Skeletal muscle cell (primary cell): ENCODE results near the gene KDM2B.

Source experiments
- DNase-seq: peaks from one replicate; pipeline ENCODE4 v3.0.0-alpha.2; 2010; ENCODE audit warnings: low read depth
- H3K4me3 ChIP-seq: 2 replicates; pipeline ENCODE4 v1.5.1; 2011; ENCODE audit warnings: low read depth, mild to moderate bottlenecking, control low read depth, low read length, moderate library complexity

KDM2B gene

GRCh38 chr12:121568971-121569751 is 11.7 kb downstream of the KDM2B start:
- DNase-seq: no peak
- H3K4me3 ChIP-seq: no peak overlapping the region

GRCh38 chr12:121568518-121568917 is 12.3 kb downstream of the KDM2B start:
- no peak for DNase-seq
- no peak overlapping the region for H3K4me3 ChIP-seq

- no peak for DNase-seq
- H3K4me3 ChIP-seq: no peak overlapping the region
Observed at GRCh38 chr12:121565076-121565475, 15.7 kb downstream of the KDM2B start.

GRCh38 chr12:121562488-121562887 is 18.3 kb downstream of the KDM2B start:
- no peak overlapping the region for H3K4me3 ChIP-seq
- no peak for DNase-seq

- no peak overlapping the region for H3K4me3 ChIP-seq
- DNase-seq: no peak
Observed at GRCh38 chr12:121561009-121561395, 19.8 kb downstream of the KDM2B start.

- no peak overlapping the region for H3K4me3 ChIP-seq
- DNase-seq: no peak
Observed at GRCh38 chr12:121560392-121561008, 20.3 kb downstream of the KDM2B start.

- H3K4me3 ChIP-seq: no peak overlapping the region
- DNase-seq: no peak
Observed at GRCh38 chr12:121558956-121559355, 21.9 kb downstream of the KDM2B start.

- no peak overlapping the region for H3K4me3 ChIP-seq
- DNase-seq: no peak
Observed at GRCh38 chr12:121550974-121551634, 29.7 kb downstream of the KDM2B start.

GRCh38 chr12:121549075-121549474 is 31.7 kb downstream of the KDM2B start:
- no peak overlapping the region for H3K4me3 ChIP-seq
- DNase-seq: no peak

GRCh38 chr12:121545480-121545879 is 35.3 kb downstream of the KDM2B start:
- no peak overlapping the region for H3K4me3 ChIP-seq
- no peak for DNase-seq

- DNase-seq: no peak
- H3K4me3 ChIP-seq: no peak overlapping the region
Observed at GRCh38 chr12:121543786-121544185, 37.0 kb downstream of the KDM2B start.

- no peak overlapping the region for H3K4me3 ChIP-seq
- DNase-seq: no peak
Observed at GRCh38 chr12:121539908-121540307, 40.9 kb downstream of the KDM2B start.

- H3K4me3 ChIP-seq: no peak overlapping the region
Observed at GRCh38 chr12:121538699-121539061, 42.1 kb downstream of the KDM2B start.

GRCh38 chr12:121537814-121538698 is 42.8 kb downstream of the KDM2B start:
- H3K4me3 ChIP-seq: peak overlapping the region; percentile 52
- DNase-seq: no peak

More at GRCh38 chr12:121538699-121539061, 42.1 kb downstream of the KDM2B start:
- DNase-seq: no peak

GRCh38 chr12:121536899-121537813 is 43.7 kb downstream of the KDM2B start:
- DNase-seq: no peak
- H3K4me3 ChIP-seq: peak overlapping the region; percentile 52

GRCh38 chr12:121536054-121536898 is 44.5 kb downstream of the KDM2B start:
- H3K4me3 ChIP-seq: peak overlapping the region; percentile 52
- DNase-seq: peak; percentile 44

- no peak for DNase-seq
- H3K4me3 ChIP-seq: peak overlapping the region; percentile 52
Observed at GRCh38 chr12:121535150-121536053, 45.4 kb downstream of the KDM2B start.
